HG03378 (cell line): ENCODE results near the gene KIAA1217.
"Not testable (repeated sequence)": the region's sequence is repeated elsewhere in the genome, so short reads cannot be mapped to it uniquely, and the experiment has no call there.

Source experiments
- ATAC-seq: cut with Tn5 transposase; IDR thresholded peaks from one replicate; pipeline ENCODE4 v1.9.1; 2021; ENCODE audit warnings: mild to moderate bottlenecking, moderate library complexity; ENCODE audit not compliant: unreplicated experiment

KIAA1217 gene

GRCh38 chr10:24435374-24435773, 226.4 kb downstream of the KIAA1217 start:
- ATAC-seq = no peak

DNA sequence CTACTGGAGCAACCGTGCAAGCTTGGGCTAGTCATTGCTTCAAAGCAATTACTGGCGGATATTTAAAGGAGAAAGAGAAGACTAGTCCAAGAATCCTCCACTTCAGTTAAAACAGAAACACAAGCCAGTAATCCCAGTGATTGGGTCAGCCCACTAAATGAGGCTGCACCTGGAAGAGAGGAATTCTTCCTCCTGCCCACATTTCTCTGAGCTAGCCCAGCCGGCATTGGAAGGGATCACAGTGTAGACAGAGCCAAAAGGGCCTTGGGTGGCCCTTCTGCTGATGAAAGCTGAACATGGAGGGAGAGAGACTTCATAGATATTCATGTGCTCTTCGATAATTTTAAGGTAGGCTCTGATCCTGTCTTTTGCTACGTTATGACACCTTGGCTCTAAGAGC, 228.4 kb downstream of the KIAA1217 start:
- no peak for ATAC-seq

- no peak for ATAC-seq
These were observed 229.9 kb downstream of the KIAA1217 start for GRCh38 chr10:24438800-24439199.

GRCh38 chr10:24439935-24440334, 231.0 kb downstream of the KIAA1217 start:
- ATAC-seq = no peak

DNA sequence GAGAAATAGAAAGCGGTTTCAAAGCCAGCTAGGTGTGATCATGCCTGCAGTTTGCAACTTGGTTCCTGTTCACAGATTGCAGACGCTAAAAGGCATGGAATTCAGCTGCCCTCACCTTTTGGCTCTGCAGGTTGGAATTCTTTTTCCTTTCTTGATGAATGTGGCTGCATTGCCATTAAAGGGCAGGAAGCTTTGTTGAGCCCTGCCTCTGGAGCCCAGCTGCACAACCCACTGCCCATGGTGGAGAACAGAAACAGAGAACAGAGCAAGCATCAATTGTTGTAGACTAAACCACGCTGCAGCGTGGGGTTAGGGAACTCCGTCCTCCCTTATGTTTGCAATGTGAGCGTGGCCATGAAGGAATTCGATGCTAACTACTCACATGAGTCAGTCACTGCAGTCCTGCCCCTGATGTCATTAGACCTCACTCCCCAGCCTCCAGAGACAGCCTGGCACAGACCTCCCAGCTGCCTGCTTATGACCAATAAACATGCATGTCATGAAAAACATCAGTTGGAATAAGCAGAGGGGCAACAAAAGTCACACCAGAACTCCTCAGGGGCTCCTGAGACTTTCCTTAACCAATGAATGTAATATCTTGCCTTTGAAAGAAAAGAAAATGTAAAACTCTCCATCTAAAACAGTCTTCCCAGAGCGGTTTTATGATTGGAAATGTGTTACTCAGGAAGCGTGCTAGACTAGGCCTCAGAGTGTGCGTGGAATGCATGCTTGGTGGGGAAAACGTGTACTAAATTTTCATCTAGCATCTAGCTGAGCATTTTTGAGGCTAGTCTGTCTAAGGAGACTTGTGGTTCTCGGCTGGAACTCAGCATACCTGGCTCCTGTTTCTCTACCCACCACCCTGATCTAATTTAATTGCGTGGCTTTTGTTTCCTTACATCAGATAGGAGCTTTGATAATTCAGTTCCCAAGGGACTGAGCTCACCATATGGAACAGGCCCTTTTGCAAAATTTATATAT, 232.2 kb downstream of the KIAA1217 start:
- ATAC-seq = no peak

DNA sequence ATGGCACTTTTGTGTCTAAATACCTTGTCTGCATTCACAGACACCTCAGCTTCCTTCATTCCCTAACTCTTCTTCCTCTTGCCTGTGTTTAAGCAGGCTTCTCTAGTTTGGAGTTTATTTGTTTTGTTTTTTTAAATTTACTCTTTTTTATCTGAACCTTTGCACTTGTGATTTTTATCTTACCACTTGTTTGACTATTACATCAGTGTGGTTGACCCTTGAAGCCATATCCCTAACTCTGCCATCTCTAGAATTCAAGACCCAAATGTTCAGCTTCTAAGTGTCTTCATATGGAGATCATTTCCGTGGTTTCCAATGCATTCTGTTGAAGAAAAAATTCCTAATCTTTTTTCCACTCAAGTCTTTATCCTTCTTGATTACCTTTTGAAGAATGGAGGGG, 233.3 kb downstream of the KIAA1217 start:
- ATAC-seq = no peak

- ATAC-seq = not testable (repeated sequence)
These were observed 233.8 kb downstream of the KIAA1217 start for GRCh38 chr10:24442641-24443174.

DNA sequence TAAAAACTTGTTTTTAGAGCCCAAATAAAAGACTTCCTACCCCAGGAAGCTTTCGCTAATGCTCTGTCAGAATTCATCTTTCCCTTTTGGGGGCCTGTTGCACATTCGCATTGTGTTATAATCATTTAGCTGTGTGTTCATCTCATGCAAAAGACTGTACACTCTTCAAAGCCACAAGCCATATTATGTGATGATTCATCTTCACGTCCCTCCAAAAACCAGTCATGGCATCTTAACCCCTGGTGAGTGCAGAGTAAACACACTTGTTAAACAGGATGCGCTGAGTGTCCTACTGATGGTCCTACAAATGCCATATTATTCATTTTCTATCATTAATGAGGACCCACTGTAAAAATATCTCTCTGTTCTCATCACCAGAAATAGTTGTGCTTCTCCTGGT, 235.4 kb downstream of the KIAA1217 start:
- ATAC-seq = no peak

GRCh38 chr10:24445958-24446357, 237.0 kb downstream of the KIAA1217 start:
- ATAC-seq = not testable (repeated sequence)

DNA sequence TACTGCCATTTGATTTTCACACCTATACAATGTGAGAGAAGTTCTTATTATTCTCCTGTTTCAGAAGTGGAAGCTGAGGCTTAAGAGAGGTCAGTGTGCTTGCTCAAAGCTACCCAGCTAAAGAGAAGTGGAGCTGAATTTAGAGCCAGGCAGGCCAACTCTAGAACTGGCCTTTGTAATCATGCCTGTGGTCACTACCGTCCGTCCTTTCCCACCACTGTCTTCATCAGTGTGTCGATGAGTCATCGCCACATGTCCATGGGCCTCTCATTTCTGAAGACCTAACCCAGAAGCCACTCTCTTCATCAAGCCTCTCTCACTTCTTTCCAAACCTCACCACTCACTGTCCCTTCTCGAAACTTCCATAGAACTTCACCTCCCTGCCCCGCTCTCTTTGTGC, 237.8 kb downstream of the KIAA1217 start:
- no peak for ATAC-seq

GRCh38 chr10:24448351-24448999, 239.5 kb downstream of the KIAA1217 start:
- ATAC-seq = no peak

GRCh38 chr10:24449321-24449740, 240.4 kb downstream of the KIAA1217 start:
- ATAC-seq = peak; percentile 81

DNA sequence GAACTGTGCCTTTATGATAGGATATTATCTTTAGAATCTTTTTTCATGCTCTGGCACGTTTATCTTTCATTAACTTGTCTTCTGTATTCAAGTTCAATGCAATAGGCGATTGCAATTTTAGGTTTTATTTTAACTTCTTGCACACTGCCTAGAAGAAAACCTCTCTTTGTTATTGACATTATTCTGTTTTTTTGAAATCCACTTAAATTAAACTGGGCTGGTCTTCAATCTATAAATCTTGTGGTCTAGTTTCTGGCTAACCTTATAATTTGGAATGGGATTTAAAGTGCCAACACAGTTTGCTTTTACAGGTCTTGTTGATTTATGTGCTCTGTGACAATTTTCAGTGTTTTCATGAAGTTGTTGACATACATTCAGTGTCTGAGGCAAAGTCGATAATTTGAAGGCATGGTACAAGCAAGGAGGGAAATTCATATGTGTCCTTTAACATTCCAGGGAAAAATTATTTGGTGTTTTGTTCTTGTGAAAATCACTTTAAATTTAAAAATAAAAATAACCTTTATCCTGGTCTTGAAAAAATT, 240.9 kb downstream of the KIAA1217 start:
- no peak for ATAC-seq

GRCh38 chr10:24451325-24451820, 242.4 kb downstream of the KIAA1217 start:
- no peak for ATAC-seq

GRCh38 chr10:24452030-24452429, 243.1 kb downstream of the KIAA1217 start:
- ATAC-seq = no peak

DNA sequence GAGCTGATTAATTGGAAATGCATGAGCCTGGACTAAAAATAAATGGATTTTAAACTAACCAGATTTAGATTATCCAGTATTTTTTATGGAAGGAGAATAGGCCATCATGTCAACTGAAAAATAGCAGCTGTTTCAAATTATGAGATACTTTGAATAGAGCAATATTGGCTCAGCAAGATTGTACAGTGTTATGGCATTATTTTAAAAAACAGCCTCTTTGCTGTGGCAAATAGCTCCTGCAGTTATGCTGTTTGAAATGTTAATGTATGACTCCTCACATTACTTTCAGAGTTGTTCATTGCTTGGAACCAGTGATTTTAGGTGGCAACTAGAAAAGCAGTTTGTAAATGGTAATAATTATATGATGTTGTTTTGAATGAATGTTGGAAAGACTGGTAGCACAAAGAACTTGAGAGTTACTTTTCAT, 244.5 kb downstream of the KIAA1217 start:
- ATAC-seq = no peak

- no peak for ATAC-seq
These were observed 245.0 kb downstream of the KIAA1217 start for GRCh38 chr10:24453973-24454372.

DNA sequence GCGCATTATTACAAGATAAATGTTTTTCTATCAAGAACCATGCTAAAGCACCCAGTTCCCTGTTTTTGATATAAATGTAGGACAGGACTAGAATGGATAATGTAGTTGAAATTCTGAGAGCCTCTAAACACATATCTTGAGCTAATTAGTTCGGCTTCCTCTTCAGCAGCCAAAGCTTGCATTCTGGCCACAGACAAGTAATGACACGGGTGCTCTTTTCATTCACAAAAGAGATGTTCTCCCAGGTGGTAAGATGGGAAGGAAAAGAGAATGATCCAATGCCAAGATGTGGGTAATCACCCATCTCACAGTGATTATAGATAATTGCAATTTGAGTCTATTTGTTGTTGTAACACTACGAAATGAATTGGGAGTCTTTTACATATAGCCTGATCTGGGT, 246.5 kb downstream of the KIAA1217 start:
- ATAC-seq = no peak

GRCh38 chr10:24456322-24456721, 247.4 kb downstream of the KIAA1217 start:
- ATAC-seq = no peak

DNA sequence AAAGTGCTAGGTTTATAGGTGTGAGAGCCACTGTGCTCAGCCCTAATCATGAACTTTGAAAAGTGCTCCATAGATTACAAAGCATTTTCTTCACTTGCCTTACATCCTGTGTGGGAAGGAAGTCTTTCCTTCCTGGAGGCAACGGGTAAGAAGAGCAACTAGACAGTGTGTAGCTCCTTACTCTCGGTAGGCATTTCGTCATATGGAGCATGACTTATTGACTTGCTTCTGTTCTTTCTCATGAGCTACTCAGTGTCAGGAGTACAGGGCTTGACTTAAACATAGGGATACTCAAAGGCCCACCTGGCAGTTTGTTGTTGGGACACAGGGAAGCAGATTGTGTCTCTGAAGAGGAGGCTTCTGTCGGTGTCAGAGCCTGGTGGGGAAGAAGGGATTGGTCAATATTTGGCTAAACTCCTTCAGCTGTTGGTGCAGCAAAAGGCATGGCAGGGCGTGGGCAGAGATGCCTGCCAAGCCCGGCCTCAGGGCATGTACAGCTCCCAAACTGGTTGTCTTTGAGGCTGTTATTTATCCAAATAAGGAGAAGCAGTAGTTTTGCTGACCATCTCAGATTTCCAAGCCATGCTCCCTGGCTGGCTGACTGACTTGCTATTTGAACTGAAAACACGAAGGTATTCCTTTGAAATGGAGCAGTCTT, 248.9 kb downstream of the KIAA1217 start:
- no peak for ATAC-seq

DNA sequence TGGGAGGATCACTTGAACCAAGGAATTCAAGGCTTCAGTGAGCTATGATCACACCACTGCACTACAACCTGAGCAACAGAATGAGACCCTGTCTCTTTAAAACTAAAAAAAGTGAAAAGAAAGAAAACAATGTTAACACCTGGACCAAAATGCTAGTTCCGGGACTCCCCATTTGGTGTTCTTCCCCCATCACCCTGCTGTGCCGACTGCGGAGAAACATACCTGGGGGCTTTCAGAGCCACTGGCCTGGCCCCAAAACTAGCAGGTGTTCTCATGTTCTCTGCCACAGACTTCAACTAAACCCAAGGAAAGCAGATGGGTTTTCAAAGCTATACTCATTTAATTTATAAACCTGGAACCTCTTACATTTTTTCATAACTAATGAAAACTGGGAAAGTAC, 250.9 kb downstream of the KIAA1217 start:
- no peak for ATAC-seq
